ENCODE data around the gene GOT2.
A peak's percentile ranks its signal among the peaks of the same experiment; 100 is the strongest.
"Not testable (repeated sequence)": the region's sequence is repeated elsewhere in the genome, so short reads cannot be mapped to it uniquely, and the experiment has no call there.

The GOT2 gene

DNA sequence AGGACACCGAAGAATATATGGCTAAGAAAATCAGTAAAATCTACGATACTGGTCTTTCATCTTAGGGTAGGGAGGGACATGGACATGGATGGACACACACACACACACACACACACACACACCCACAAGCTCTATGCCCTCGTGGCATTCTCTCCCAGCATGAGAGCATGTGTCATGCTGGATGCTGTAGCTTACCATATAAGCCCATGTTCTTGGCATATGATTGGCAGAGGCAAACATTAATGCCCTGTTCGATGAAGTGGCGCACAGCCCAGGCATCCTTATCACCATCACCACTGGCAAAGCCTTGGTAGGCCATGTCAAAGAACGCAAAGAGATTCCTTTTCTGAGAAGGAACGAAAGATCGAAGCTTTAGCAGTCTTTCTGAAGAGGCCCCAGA, 17.6 kb downstream of the GOT2 start:
- no peak for DNase-seq

DNA sequence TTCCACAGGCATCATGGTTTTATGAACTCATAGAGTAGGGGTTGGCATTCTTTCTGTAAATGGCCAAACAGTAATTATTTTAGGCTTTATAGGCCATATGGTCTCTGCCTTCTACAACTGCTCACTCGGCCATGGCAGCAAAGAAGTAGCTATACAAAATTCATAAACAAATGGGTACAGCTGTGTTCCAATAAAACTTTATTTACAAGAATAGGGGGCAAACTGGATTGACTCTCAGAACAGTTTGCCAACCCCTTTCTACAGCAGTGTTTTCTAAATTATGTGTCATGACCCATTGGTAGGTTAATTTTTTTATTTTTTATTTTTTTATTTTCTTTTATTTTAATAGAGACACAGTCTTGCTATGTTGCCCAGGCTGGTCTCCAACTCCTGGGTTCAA, 20.4 kb downstream of the GOT2 start:
- no peak for DNase-seq

GRCh38 chr16:58709333-58709732, 24.8 kb downstream of the GOT2 start:
- DNase-seq = no peak

DNA sequence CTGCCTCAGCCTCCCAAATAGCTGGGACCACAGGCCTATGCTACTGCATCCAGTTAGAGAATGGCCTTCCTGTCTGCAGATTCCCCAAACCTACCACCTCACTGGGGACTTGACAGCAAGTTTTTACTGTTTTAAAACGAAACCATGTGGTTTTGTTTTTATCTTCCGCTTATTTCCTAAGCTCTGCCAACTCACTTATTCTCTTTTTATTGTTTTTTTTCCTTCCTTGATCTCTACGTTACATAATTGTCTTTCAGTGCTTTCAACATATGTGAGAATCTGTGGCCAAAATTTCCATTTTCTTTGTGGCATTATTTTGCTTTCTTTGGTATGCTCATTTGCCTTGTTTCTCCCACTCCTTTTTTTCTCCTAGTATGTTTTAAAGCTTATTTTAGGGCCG, 35.0 kb downstream of the GOT2 start:
- DNase-seq = no peak

DNA sequence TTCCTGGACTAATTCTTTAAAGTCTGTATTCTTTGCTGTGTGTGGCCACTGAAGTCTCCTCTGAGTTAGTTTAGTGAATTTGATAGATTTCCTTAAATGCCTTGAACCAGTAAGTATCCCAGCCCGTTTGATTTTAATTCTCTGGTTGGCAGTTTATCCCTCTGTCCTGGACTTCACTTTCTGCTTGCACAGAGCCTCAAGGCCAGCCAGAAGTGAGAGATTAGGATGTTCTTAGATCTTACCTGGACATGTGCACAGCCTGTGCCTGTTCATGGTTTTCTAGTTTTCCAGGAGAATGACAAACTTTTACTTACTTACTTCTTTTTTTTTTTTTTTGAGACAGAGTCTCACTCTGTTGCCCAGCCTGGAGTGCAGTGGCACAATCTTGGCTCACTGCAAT, 38.7 kb downstream of the GOT2 start:
- no peak for DNase-seq

DNA sequence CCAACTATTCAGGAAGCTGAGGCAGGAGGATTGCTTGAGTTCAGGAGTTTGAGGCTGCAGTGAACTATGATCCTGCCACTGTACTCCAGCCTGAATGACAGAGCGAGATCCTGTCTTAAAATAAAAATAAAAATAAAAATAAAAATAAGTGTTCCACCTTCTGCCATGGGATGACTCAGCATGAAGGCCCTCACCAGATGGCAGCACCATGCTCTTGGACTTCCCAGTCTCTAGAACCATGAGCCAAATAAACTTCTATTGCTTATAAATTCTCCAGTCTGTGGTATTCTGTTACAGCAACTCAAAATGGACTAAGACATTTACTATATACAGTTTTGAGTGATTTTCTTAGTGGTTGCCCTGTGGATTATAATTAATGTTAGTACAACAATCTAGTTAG, 41.7 kb downstream of the GOT2 start:
- no peak for DNase-seq

DNA sequence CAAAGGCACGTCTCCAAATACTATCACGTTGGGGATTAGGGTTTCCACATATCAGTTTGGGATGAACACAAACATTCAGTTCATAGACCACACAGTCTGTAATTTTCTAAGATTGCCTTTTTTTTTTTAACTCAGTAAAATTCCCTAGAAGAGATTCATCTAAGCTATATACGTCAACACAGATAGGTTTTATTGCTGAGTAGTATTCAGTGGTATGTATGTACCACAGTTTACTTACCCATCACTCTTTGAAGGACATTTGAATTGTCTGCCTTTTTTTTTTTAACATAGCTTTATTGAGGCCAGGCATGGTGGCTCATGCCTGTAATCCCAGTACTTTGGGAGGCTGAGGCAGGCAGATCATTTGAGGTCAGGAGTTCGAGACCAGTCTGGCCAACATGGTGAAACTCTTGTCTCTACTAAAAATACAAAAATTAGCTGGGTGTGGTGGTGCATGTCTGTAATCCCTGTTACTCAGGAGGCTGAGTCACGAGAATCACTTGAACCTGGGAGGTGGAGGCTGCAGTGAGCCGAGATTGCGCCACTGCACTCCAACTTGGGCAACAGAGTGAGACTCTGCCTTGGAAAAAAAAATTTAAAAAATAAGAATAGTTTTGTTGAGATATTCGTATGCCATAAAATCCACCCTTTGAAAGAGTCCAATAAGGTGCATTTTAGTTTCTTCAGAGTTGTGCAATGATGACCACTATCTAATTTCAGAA, 47.0 kb downstream of the GOT2 start:
- DNase-seq = not testable (repeated sequence)

DNA sequence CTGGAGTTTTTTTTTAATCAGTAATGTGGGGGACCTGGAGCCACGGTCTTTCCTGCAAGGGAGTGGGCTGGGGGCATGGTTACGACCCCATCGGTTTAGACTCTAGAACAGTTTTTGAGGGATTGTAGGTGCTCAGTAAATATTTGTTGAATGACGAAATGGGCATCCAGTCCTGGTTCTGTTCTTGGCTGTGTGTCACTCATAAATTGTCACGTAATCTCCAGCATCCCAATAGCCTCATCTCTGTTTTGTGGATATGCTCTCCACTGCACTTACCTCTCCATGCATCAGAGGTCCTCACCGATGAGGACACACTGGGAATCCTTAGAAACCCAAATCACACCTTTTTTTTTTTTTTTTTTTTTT, 49.0 kb downstream of the GOT2 start:
- no peak for DNase-seq

GRCh38 chr16:58684354-58685083, 49.6 kb downstream of the GOT2 start, which contains the start of gene SLC38A7:
TSS of gene SLC38A7 (minus strand) at chr16:58684770. CDS start at chr16:58680126, 4,644 bp downstream.
- peak; percentile 27 to 76 for DNase-seq

GRCh38 chr16:58684001-58684353, 50.1 kb downstream of the GOT2 start:
- no peak for DNase-seq

DNA sequence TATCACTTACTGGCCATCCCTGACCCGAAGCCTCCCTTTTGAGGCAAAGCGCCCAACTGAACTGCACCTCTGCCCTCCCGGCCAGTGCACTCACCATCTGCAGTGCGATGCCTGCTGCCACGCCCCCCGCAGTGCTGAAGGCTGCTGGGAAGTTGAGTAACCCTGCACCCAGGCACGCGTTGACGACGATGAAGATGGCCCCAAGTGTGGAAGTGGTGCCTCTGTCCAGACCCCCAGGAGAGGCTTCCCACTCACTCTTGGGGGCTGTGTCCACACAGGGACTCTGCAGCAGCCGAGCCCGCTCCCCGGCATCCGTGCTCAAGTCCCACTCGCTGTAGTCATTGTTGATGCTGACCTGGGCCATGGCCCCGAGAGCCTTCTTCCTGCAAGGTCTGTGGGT, 54.4 kb downstream of the GOT2 start:
- no peak for DNase-seq

- no peak for DNase-seq
Measured at GRCh38 chr16:58678716-58679115, 55.4 kb downstream of the GOT2 start.

DNA sequence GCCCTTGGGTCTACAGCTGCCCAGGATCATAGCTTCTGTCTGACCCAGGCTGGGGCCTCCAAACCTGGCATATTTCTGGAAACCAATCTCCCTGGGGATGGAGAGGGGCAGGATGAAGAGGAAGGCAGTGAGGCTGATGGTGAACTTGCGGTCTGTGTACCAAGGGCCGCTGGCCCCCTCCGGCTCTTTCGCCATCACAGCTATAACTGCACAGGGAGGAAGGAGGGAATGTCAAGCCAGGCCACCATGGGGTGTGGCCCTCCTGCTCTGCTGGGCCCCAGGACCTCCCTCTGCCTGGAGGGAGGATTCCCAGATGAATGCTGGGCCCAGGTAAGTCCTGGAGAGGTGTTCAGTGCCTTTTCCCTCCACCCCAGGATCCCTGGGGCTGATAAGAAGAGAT, 55.8 kb downstream of the GOT2 start:
- no peak for DNase-seq

DNA sequence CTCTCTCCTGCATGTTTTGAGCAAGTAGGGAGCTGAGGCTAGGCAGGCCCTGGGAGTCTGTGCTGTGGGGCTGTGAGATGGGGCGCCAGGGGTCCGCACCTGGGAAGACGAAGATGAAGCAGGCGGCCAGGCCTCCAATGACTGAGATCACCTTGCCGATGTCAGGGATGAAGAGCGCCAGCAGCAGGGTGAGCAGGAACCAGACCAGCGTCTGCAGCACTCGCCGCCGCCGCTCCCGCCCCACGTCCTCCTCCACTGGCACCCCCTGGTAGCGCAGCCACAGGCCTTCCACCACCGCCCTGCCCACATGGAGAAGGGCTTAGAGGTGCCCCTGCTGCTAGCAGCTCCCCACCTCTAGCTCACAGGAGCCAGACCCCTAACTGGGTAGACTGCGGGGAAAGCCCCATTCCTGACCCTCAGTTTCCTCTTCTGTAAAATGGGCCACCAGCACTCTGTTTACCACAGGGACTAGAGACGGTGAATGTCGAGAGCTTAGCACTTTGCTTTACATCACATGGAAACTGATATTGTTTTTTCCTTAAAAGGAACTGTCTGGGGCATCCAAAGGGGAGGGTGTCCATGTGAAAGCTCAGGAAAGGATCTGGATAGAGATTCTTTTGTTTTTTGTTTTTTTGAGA, 63.1 kb downstream of the GOT2 start:
- DNase-seq = no peak

DNA sequence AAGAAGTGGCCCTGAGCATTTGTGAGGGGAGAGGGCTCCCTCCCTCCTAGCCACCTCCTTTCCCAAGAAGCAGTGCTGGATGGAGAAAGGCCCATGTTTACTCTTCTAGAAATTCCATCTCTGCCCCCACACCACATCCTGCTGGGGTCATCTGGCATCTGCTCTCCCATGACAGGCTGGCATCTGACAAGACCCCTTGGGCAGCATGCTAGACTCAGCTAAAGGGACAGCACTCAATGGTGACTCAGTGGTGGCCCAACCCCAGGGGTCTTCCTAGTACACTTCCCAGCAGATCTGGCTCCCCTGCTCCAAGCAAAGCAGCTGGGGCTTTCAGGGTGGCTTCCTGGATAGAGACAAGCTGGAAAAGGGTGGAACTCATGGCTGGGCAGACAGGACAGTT, 63.9 kb downstream of the GOT2 start:
- DNase-seq = no peak

- no peak for DNase-seq
Measured at GRCh38 chr16:58665200-58665599, 68.9 kb downstream of the GOT2 start.

- peak; percentile 13 to 54 for DNase-seq
Measured at GRCh38 chr16:58661199-58661830, 72.8 kb downstream of the GOT2 start.

DNA sequence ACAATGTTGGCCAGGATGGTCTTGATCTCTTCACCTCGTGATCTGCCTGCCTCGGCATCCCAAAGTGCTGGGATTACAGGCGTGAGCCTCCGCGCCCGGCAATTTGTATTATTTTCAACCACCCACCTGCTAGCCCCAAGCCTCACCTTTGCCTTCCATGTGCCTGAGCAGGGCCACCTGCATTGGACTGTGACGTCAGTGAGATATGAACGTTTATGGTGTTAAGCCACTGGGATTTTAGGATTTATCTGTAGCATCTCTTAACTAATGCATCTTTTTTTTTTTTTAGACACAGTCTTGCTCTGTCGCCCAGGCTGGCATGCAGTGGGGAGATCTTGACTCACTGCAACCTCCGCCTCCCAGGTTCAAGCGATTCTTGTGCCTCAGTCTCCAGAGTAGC, 74.2 kb downstream of the GOT2 start:
- DNase-seq = not testable (repeated sequence)

DNA sequence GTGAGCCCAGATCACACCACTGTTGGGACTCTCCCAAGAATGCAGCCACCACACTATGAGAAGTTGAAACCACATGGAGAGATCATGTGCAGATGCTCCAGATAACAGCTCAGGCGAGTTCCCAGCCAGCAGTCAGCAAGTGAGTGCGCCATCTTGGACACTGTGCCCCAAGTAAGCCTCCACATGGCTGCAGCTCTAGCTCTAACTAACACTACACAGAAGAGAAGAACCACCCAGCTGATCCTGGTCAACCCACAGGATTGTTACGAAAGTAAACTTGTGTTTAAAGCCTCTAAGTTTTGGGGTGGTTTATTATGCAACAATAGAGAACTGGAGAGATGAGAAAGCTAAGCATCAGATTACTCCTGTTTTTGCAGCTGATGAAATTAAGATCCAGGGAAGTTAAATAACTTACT, 75.3 kb downstream of the GOT2 start:
- no peak for DNase-seq

Measured in NCI-H2081 (cell line).